ENCODE data around the gene URAD. TPM values are rescaled to one million over a fixed set of nuclear protein-coding genes. Genes with fewer than 3 reads are reported as not detected.
"Not testable (repeated sequence)": the region's sequence is repeated elsewhere in the genome, so short reads cannot be mapped to it uniquely, and the experiment has no call there.

Gene URAD
- polyA plus RNA-seq, 2 of the 4 experiments (the other 2 are of a cell fraction) = not detected

- CTCF ChIA-PET = interaction anchor here (1.5 kb wide), 1 partner anchor 29 kb away, joined by 4 read pairs; no protein-coding TSS in a partner anchor
- Histone ChIP-seq H3K4me2 (no peak overlapping the region), H3K4me3 (no peak overlapping the region), H3K4me1 (no peaks in the 10 kb centered on the region), H3K27ac (no peak overlapping the region), H3K9me3 (no peaks in the 10 kb centered on the region)
- no peak for ATAC-seq
- no peak for TF ChIP-seq MAX (IDR thresholded peaks at IDR 0.05)
- no peak for TF ChIP-seq SREBF2 (IDR thresholded peaks at IDR 0.05)
- no peak for TF ChIP-seq RAD21 (conservative IDR thresholded peaks at IDR 0.05 in 1 of 2, IDR thresholded peaks at IDR 0.05 in 1 of 2)
- TF ChIP-seq CTCF (IDR thresholded peaks at IDR 0.05) = no peak
- TF ChIP-seq BCL3 (IDR thresholded peaks at IDR 0.05) = no peak
- no peak for TF ChIP-seq CEBPB (IDR thresholded peaks at IDR 0.05)
- no peak for TF ChIP-seq RARB (CRISPR knock-in tag; IDR thresholded peaks at IDR 0.05)
- no peak for TF ChIP-seq GATA3 (IDR thresholded peaks at IDR 0.05; ENCODE audit: borderline replicate concordance)
- no peak for TF ChIP-seq TP53 (CRISPR knock-in tag; IDR thresholded peaks at IDR 0.05)
- TF ChIP-seq HEYL (CRISPR knock-in tag; IDR thresholded peaks at IDR 0.05) = no peak
- DNase-seq (ENCODE audit: low read depth in 1 of 2, low spot score in 1 of 2) = no peak
- POLR2A ChIA-PET = no interaction called here
- no peak for FAIRE-seq
Measured at GRCh38 chr13:28012896-28013295, 24.4 kb upstream of the URAD start.

- ATAC-seq (peak in 1 of 2 experiments; percentile 30; a peak in 2 of 6 replicates), FAIRE-seq (no peak), DNase-seq (ENCODE audit: low read depth in 1 of 2, low spot score in 1 of 2) (peak in 1 of 2 experiments; percentile 9)
- CTCF ChIA-PET = interaction anchor here (0.8 to 1.5 kb wide), 2 partner anchors 9 to 28 kb away, joined by 3 to 4 read pairs; no protein-coding TSS in a partner anchor
- Histone ChIP-seq H3K9me3 (no peaks in the 10 kb centered on the region), H3K4me3 (no peak overlapping the region), H3K4me1 (no peaks in the 10 kb centered on the region), H3K4me2 (no peak overlapping the region), H3K27ac (no peak overlapping the region)
- POLR2A ChIA-PET = interaction anchor here (0.7 kb wide), 1 partner anchor 126 kb away, joined by 3 read pairs; the partner anchor contains the start of gene PAN3
- WGBS (ENCODE audit: missing lambda C conversion rate) = 46% methylated on average over 4 of the region's 4 CpGs
- no peak for TF ChIP-seq ZC3H11A (IDR thresholded peaks at IDR 0.05)
- no peak for TF ChIP-seq CBX8 (IDR thresholded peaks at IDR 0.05)
- TF ChIP-seq TP53 (CRISPR knock-in tag; IDR thresholded peaks at IDR 0.05) = no peak
- no peak for TF ChIP-seq FOSL2 (IDR thresholded peaks at IDR 0.05)
- no peak for TF ChIP-seq FOSL2 (CRISPR knock-in tag; IDR thresholded peaks at IDR 0.05)
- no peak for TF ChIP-seq RCOR1 (IDR thresholded peaks at IDR 0.05; ENCODE audit: low read depth, low read length)
- TF ChIP-seq BHLHE40 (IDR thresholded peaks at IDR 0.05; ENCODE audit: low read depth, low read length) = no peak
Measured at GRCh38 chr13:28012383-28012782, 23.9 kb upstream of the URAD start.

- CTCF ChIA-PET = no interaction called here
- H3K9me3 ChIP-seq = no peaks in the 10 kb centered on the region
- H3K27ac ChIP-seq = no peak overlapping the region
- 19% methylated on average over 5 of the region's 5 CpGs for WGBS (ENCODE audit: missing lambda C conversion rate)
- FAIRE-seq (no peak), ATAC-seq (no peak), DNase-seq (ENCODE audit: low read depth in 1 of 2, low spot score in 1 of 2) (no peak)
- POLR2A ChIA-PET = no interaction called here
- H3K4me3 ChIP-seq = no peak overlapping the region
- H3K4me1 ChIP-seq = no peaks in the 10 kb centered on the region
- TF ChIP-seq MAFK (IDR thresholded peaks at IDR 0.05; ENCODE audit: partially characterized antibody) = no peak
- no peak overlapping the region for H3K4me2 ChIP-seq
Measured at GRCh38 chr13:28010046-28010445, 21.6 kb upstream of the URAD start.

GRCh38 chr13:28005016-28005415, 16.5 kb upstream of the URAD start:
- H3K27ac ChIP-seq; H3K9me3 ChIP-seq; H3K4me3 ChIP-seq; ATAC-seq; FAIRE-seq; DNase-seq (ENCODE audit: low read depth in 1 of 2, low spot score in 1 of 2); H3K4me2 ChIP-seq; POLR2A ChIA-PET; CTCF ChIA-PET; H3K4me1 ChIP-seq: not testable (repeated sequence)
- WGBS (ENCODE audit: missing lambda C conversion rate) = 93% methylated on average over 13 of the region's 13 CpGs
